HepG2 (cell line): ENCODE results near the gene GLIS1. TPM values are rescaled to one million over a fixed set of nuclear protein-coding genes. Genes with fewer than 3 reads are reported as not detected.

Experiments used
- ATAC-seq: fragments of 200-7000 bp; cut with Tn5 transposase; 3 replicates; pipeline ENCODE4 v1.9.1; 2020; ENCODE audit warnings: mild to moderate bottlenecking, moderate library complexity
- BruUV-seq: library from RNA; stranded (reverse); fragments of 400-500 nt; replicated peaks from 2 replicates; lab custom pipeline; 2021; lab: Mats Ljungman, UMichigan
- CTCF ChIA-PET: fragments of 300-600 bp; formaldehyde crosslinking; extraction: SDS; loops from one replicate; lab custom pipeline; 2021; ENCODE audit warnings: low total read pairs, inconsistent platforms, low intra/inter-chr PET ratio; lab: Yijun Ruan, JAX
- POLR2A ChIA-PET: fragments of 350-600 bp; sonication (Branson Sonifier 250); formaldehyde crosslinking; loops from one replicate; lab custom pipeline; 2020; ENCODE audit warnings: antibody characterized with exemption, inconsistent platforms; lab: Yijun Ruan, JAX
- DNase-seq: peaks from one replicate; pipeline ENCODE4 v3.0.0-alpha.2; 2015; ENCODE audit warnings: low spot score
- FAIRE-seq: peaks from 3 replicates; lab custom pipeline; 2011; peaks lifted over from hg19 to GRCh38; lab: Jason Lieb, UNC
- H2AFZ ChIP-seq: one replicate; pipeline ENCODE4 v1.6.1; 2011; ENCODE audit warnings: low read length, inconsistent platforms
- H3K27ac ChIP-seq: fragments of 300-600 bp; 3 replicates; pipeline ENCODE4 v1.8.0; 2011; ENCODE audit warnings: mixed run types, mild to moderate bottlenecking, mixed read lengths, low read length, inconsistent platforms; ENCODE audit not compliant: insufficient read depth; ENCODE audit errors: extremely low read length
- H3K27me3 ChIP-seq, 2 experiments: fragments of 200-600 bp in 1 of 2; 2 replicates in 1 of 2; 3 replicates in 1 of 2; pipeline versions ENCODE4 v1.6.0 to v1.8.0; 2011; ENCODE audit warnings: low read length in 2 of 2, mild to moderate bottlenecking in 2 of 2, moderate library complexity in 2 of 2, inconsistent platforms in 1 of 2; ENCODE audit not compliant: insufficient read depth in 2 of 2, control insufficient read depth in 1 of 2
- H3K36me3 ChIP-seq, 2 experiments: fragments of 200-600 bp in 1 of 2; replicated peaks in 1 of 2; 2 replicates in 1 of 2; 3 replicates in 1 of 2; pipeline versions ENCODE4 v1.5.1 to v1.8.0; 2011; ENCODE audit warnings: low read length in 2 of 2, inconsistent platforms in 1 of 2; ENCODE audit not compliant: insufficient read depth in 2 of 2, control insufficient read depth in 1 of 2
- H3K4me1 ChIP-seq: 2 replicates; pipeline ENCODE4 v1.5.1; 2012; ENCODE audit warnings: low read length, inconsistent platforms; ENCODE audit not compliant: insufficient read depth
- H3K4me2 ChIP-seq: 2 replicates; pipeline ENCODE4 v1.6.0; 2011; ENCODE audit warnings: low read depth, low read length, inconsistent platforms
- H3K4me3 ChIP-seq, 3 experiments: fragments of 200-600 bp in 1 of 3; sonication (generic), shearing (Covaris generic) in 1 of 3; replicated peaks in 1 of 3; 2 replicates each; pipeline ENCODE4 v1.5.1; 2011 to 2016; ENCODE audit warnings: low read length in 3 of 3, inconsistent platforms in 2 of 3, low read depth in 2 of 3, mild to moderate bottlenecking in 2 of 3, control low read depth in 1 of 3, mixed read lengths in 1 of 3; ENCODE audit not compliant: insufficient read depth in 1 of 3
- H3K79me2 ChIP-seq: one replicate; pipeline ENCODE4 v1.6.1; 2011; ENCODE audit warnings: low read length, inconsistent platforms; ENCODE audit not compliant: insufficient read depth
- H3K9ac ChIP-seq: 2 replicates; pipeline ENCODE4 v1.6.0; 2011; ENCODE audit warnings: mild to moderate bottlenecking, low read depth, low read length, inconsistent platforms; ENCODE audit not compliant: insufficient read depth
- H3K9me3 ChIP-seq: 2 replicates; pipeline ENCODE4 v1.5.1; 2012; ENCODE audit warnings: mild to moderate bottlenecking, low read length
- H4K20me1 ChIP-seq: 2 replicates; pipeline ENCODE4 v1.6.0; 2011; ENCODE audit warnings: inconsistent platforms, mild to moderate bottlenecking, low read length, moderate library complexity; ENCODE audit not compliant: insufficient read depth
- ATF5 ChIP-seq: sonication (generic); formaldehyde crosslinking; IDR thresholded peaks from 2 replicates; pipeline ENCODE4 v1.4.0; 2020; ENCODE audit warnings: mild to moderate bottlenecking, low read depth, missing genetic modification reagents
- BRF2 ChIP-seq: sonication (generic); formaldehyde crosslinking; IDR thresholded peaks from 2 replicates; pipeline ENCODE4 v1.8.1; 2022; ENCODE audit warnings: mild to moderate bottlenecking, missing genetic modification reagents
- DNMT3B ChIP-seq: conservative IDR thresholded peaks from 2 replicates; pipeline ENCODE4 v1.6.1; 2016; ENCODE audit warnings: missing biosample characterization, control low read depth
- ESRRA ChIP-seq: sonication (generic); formaldehyde crosslinking; IDR thresholded peaks from 2 replicates; pipeline ENCODE4 v1.5.1; 2020; ENCODE audit warnings: mild to moderate bottlenecking, low read depth, missing genetic modification reagents
- FUBP1 ChIP-seq: sonication (generic); formaldehyde crosslinking; IDR thresholded peaks from 2 replicates; pipeline ENCODE4 v1.5.1; 2020; ENCODE audit warnings: missing genetic modification reagents, mild to moderate bottlenecking, borderline replicate concordance
- HNF4A ChIP-seq: sonication (generic); formaldehyde crosslinking; IDR thresholded peaks from 2 replicates; pipeline ENCODE4 v1.4.0; 2020; ENCODE audit warnings: missing genetic modification reagents
- IRX3 ChIP-seq: sonication (generic); formaldehyde crosslinking; IDR thresholded peaks from 2 replicates; pipeline ENCODE4 v1.8.1; 2023; ENCODE audit warnings: mild to moderate bottlenecking, low read depth, missing genetic modification reagents, borderline replicate concordance
- NCOA1 ChIP-seq: sonication (generic); formaldehyde crosslinking; IDR thresholded peaks from 2 replicates; pipeline ENCODE4 v1.9.0; 2021; ENCODE audit warnings: missing genetic modification reagents
- NR1H2 ChIP-seq: sonication (generic); formaldehyde crosslinking; IDR thresholded peaks from 2 replicates; pipeline ENCODE4 v1.8.1; 2022; ENCODE audit warnings: low read depth, missing genetic modification reagents, borderline replicate concordance
- NR2F1 ChIP-seq, 2 experiments: fragments of 450-650 bp in 1 of 2; formaldehyde crosslinking in 1 of 2; IDR thresholded peaks; 2 replicates each; pipeline versions ENCODE4 v1.5.0 to v1.6.1; 2016 to 2020; ENCODE audit warnings: mild to moderate bottlenecking in 1 of 2, missing compliant biosample characterization in 1 of 2, missing genetic modification reagents in 1 of 2, moderate library complexity in 1 of 2
- PLRG1 ChIP-seq: fragments of 450-650 bp; conservative IDR thresholded peaks from 2 replicates; pipeline ENCODE4 v1.6.1; 2016
- RBM22 ChIP-seq: fragments of 200-400 bp; formaldehyde crosslinking; optimal IDR thresholded peaks from 2 replicates; pipeline ENCODE3; 2017; ENCODE audit warnings: mild to moderate bottlenecking, low read length, moderate library complexity
- REPIN1 ChIP-seq: sonication (generic); formaldehyde crosslinking; IDR thresholded peaks from 2 replicates; pipeline ENCODE4 v1.8.0; 2022; ENCODE audit warnings: missing genetic modification reagents, low read depth, mild to moderate bottlenecking, borderline replicate concordance
- SKIL ChIP-seq: sonication (generic); formaldehyde crosslinking; IDR thresholded peaks from 2 replicates; pipeline ENCODE4 v1.8.0; 2022; ENCODE audit warnings: missing genetic modification reagents, mild to moderate bottlenecking, moderate library complexity, borderline replicate concordance
- TFDP2 ChIP-seq: sonication (generic); formaldehyde crosslinking; IDR thresholded peaks from 2 replicates; pipeline ENCODE4 v1.4.0; 2020; ENCODE audit warnings: missing genetic modification reagents
- TSC22D2 ChIP-seq: sonication (generic); formaldehyde crosslinking; IDR thresholded peaks from 2 replicates; pipeline ENCODE4 v1.5.1; 2020; ENCODE audit warnings: missing genetic modification reagents, mild to moderate bottlenecking, borderline replicate concordance
- WIZ ChIP-seq: sonication (generic); formaldehyde crosslinking; IDR thresholded peaks from 2 replicates; pipeline ENCODE4 v1.5.1; 2020; ENCODE audit warnings: mild to moderate bottlenecking, missing genetic modification reagents
- XRCC5 ChIP-seq: fragments of 200-400 bp; formaldehyde crosslinking; optimal IDR thresholded peaks from 2 replicates; pipeline ENCODE3; 2017; ENCODE audit warnings: mild to moderate bottlenecking, low read length
- ZSCAN21 ChIP-seq: sonication (generic); formaldehyde crosslinking; IDR thresholded peaks from 2 replicates; pipeline ENCODE4 v1.8.0; 2022; ENCODE audit warnings: mild to moderate bottlenecking, missing genetic modification reagents, moderate library complexity, borderline replicate concordance
- WGBS: methylation state at CpG from one replicate; pipeline ENCODE4 v1.1.6; 2017; ENCODE audit warnings: low lambda C conversion rate; 5-methylcytosine and 5-hydroxymethylcytosine counted together
- in situ Hi-C: cut with HindIII; loops from 2 replicates; pipeline ENCODE4 v1.10.0; 2017; ENCODE audit warnings: low pct_unique_long_range_greater_than_20kb; ENCODE audit not compliant: extremely low pct_ligation_motif_present
- intact Hi-C: fragments of 100-400 bp; cut with micrococcal nuclease; formaldehyde crosslinking; loops from one replicate; pipeline ENCODE4 v1.10.0; 2022; ENCODE audit not compliant: unreplicated experiment
- polyA plus RNA-seq, 8 experiments: library from polyadenylated mRNA; depleted of rRNA in 3 of 8; stranded (reverse) in 7 of 8; unstranded in 1 of 8; fragments of >200 nt; fragmentation: Illumina TruSeq in 4 of 8; extraction: Trizol in 4 of 8; gene quantifications; 2 replicates each; pipeline versions ENCODE4 v1.2.1 to v1.2.3, GENCODE V29; 2011 to 2016; ENCODE audit warnings: low read depth in 4 of 8, missing spikeins in 1 of 8, mixed read lengths in 1 of 8; ENCODE audit not compliant: insufficient read depth in 1 of 8
- total RNA-seq, 5 experiments: library from RNA; depleted of rRNA; stranded (reverse); fragments of >200 nt; fragmentation: Illumina TruSeq; extraction: Trizol; gene quantifications; 2 replicates each; pipeline ENCODE4 v1.2.3, GENCODE V29; 2016; ENCODE audit warnings: low read depth in 1 of 5

GLIS1 gene
- total and polyA plus RNA-seq, 2 of the 13 experiments (the other 11 are each of a cell fraction or from before 2014, with no cell fraction given) = 0.03 TPM; not detected in 1

GRCh38 chr1:53642215-53642555 lies 96.8 kb downstream of the GLIS1 start:
- CTCF ChIA-PET = no interaction called here

More at GRCh38 chr1:53642215-53642555, 96.8 kb downstream of the GLIS1 start:
- TF ChIP-seq HNF4A (CRISPR knock-in tag) (no peak), PLRG1 (no peak), ZSCAN21 (CRISPR knock-in tag) (no peak), DNMT3B (CRISPR knock-in tag) (no peak), IRX3 (CRISPR knock-in tag) (no peak), NR1H2 (CRISPR knock-in tag) (no peak), ESRRA (CRISPR knock-in tag) (no peak), RBM22 (no peak), NCOA1 (no peak), FUBP1 (CRISPR knock-in tag) (no peak), BRF2 (CRISPR knock-in tag) (no peak), TFDP2 (no peak), SKIL (no peak), ATF5 (no peak), WIZ (CRISPR knock-in tag) (no peak), NR2F1 (CRISPR knock-in tag; IDR thresholded peaks at IDR 0.05) (no peak), TSC22D2 (CRISPR knock-in tag) (no peak), REPIN1 (CRISPR knock-in tag) (no peak), XRCC5 (no peak)
- Histone ChIP-seq H3K27me3 (peaks cover 0 to 41% of the 10 kb centered on the region in 2 experiments; a peak in 3 of 5 replicates), H3K4me1 (no peaks in the 10 kb centered on the region), H2AFZ (no peak overlapping the region), H3K9me3 (no peaks in the 10 kb centered on the region), H3K36me3 (no peaks in the 10 kb centered on the region), H3K4me3 (no peak overlapping the region), H4K20me1 (no peaks in the 10 kb centered on the region), H3K27ac (no peak overlapping the region), H3K4me2 (no peak overlapping the region), H3K79me2 (no peaks in the 10 kb centered on the region), H3K9ac (no peak overlapping the region)
- POLR2A ChIA-PET = no interaction called here
- 37% methylated on average over 5 of the region's 7 CpGs for WGBS
- DNase-seq (no peak), FAIRE-seq (no peak), ATAC-seq (no peak)
- intact Hi-C loops = no loop called here
- BruUV-seq = no TSS peak
- in situ Hi-C loops = no loop called here
